GM19193 (cell line): ENCODE results near the gene ENTHD1.

Source experiments
- POLR2A ChIP-seq: IDR thresholded peaks from 4 replicates; pipeline ENCODE4 v1.6.1; 2011; ENCODE audit not compliant: insufficient read depth, insufficient read length; ENCODE audit errors: extremely low read depth

Gene ENTHD1

GRCh38 chr22:39710380-39711150 lies 183.0 kb downstream of the ENTHD1 start:
- TF ChIP-seq POLR2A, result no peak

GRCh38 chr22:39707816-39708215 lies 185.7 kb downstream of the ENTHD1 start:
- TF ChIP-seq POLR2A, result no peak

DNA sequence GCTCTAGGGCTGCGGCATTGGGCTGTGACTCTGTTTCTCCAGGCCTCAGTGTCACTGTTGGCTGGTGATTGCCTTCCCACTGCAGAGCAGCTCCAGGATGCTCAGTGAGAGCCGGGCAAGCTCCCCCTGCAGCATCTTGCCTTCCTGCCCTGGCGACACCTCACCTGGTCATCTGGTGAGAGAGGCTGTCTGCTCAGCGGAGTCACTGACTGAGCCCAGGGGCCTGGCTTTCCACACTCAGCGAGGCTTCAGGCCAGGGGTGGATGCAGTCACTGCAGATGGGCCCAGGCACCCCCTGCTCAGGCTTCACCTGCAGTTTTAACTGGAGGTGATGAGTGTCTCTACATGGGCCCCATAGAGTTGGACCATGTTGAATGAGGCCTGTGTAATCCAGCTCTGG lies 186.2 kb downstream of the ENTHD1 start:
- no peak for TF ChIP-seq POLR2A

DNA sequence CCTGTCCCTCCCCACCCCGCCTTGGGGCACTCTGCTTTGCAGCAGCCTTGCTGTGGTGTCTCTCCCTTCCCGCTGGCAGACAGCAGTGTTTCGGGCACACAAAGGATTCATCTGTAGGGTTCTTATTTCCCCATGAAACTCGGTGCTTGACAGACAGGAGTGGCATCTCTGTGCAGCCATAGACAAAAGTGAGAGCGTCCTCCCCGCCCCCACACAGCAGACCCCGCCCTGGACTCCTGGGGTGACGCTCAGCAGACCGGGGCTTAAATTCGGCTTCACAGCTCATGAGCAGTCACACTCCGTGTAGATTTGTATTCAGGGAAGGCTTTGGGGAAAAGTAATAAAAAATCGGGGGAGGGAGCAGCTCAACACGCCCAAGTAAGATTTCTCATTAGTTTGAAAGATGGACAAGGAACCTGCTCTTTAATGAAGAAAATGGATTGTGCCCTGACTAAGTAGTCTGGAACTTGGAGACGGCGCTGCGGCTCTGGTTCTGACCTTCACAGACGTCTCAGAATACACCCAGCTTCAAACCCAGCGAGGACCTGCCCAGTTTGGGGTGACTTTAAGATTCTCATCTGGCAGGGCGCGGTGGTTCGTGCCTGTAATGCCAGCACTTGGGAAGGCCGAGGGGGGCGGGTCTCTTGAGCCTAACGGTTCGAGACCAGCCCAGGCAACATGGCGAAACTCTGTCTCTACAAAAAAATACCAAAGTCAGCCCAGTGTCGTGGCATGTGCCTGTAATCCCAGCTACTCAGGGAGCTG lies 187.0 kb downstream of the ENTHD1 start:
- no peak for TF ChIP-seq POLR2A

- no peak for TF ChIP-seq POLR2A
Measured at GRCh38 chr22:39705386-39705785, 188.2 kb downstream of the ENTHD1 start.

DNA sequence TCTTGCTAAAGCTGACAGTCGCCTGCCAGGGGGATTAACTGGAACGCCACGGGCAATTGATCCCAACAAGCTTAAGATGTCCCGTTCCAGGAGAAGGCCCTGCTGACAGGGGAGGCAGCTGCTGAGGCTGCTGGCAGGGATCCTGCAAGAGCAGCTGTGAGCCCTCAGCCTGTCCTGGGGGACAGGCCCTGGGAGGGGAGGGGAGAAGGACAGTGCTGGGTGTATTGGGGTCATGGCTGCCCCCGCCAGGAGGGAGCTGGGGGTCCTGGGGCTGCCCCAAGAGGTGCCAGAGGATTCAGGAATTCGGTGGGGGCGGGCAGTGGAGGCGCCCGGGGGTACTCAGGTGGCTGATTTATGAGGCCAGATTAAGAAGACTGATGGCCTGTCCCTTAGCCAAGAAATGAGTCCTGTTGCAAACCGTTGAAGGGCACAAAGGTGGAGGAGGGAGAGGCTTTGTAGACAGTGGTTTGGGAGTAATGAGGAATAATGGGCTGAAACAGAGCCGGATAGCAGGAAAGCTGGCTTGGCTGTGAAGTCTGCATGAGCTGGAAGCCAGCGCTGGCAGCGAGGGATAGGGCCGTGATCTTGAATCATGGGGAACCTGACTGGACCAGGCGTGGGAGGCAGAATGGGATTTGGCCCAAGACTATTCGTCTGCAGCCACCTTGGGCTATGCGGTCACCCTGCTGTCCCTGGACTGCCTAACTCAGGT lies 189.5 kb downstream of the ENTHD1 start:
- no peak for TF ChIP-seq POLR2A

- TF ChIP-seq POLR2A, result no peak
Measured at GRCh38 chr22:39703091-39703490, 190.5 kb downstream of the ENTHD1 start.

GRCh38 chr22:39700565-39700964 lies 193.0 kb downstream of the ENTHD1 start:
- no peak for TF ChIP-seq POLR2A

DNA sequence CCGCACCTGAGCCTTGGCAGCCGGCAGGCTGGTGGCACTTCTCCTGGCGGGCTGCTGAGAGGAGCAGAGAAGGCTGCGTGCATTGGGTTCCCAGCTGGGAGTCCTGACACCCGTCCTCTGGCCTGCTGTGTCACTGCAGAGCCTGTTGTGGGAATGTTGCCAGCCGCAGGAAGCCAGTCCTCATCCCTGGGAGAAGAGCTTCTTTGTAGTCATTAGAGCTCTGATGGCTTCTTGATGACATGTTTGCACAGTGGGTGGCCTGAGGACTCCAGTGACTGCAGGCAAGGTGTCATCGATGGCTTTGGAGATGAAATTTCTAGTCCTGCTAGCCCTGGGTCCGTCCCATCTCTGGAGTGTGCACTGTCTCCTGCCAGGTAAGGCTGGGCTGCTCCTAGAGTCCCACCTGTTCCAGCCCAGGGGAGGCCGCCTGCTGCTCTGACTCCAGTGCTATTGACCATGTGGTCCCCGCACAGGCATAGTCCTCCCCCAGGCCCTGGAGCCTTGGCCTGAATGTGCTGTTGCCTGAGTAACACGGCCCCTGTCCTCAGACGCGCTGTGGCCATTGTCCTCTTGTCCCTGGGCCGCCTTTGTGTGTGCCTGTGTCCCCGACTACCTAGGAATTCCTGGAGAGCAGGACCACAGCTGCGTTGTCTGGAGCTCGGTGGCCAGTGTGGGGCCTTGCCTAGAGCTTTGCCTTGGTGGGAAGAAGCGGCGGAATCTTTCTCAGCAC lies 193.8 kb downstream of the ENTHD1 start:
- no peak for TF ChIP-seq POLR2A

DNA sequence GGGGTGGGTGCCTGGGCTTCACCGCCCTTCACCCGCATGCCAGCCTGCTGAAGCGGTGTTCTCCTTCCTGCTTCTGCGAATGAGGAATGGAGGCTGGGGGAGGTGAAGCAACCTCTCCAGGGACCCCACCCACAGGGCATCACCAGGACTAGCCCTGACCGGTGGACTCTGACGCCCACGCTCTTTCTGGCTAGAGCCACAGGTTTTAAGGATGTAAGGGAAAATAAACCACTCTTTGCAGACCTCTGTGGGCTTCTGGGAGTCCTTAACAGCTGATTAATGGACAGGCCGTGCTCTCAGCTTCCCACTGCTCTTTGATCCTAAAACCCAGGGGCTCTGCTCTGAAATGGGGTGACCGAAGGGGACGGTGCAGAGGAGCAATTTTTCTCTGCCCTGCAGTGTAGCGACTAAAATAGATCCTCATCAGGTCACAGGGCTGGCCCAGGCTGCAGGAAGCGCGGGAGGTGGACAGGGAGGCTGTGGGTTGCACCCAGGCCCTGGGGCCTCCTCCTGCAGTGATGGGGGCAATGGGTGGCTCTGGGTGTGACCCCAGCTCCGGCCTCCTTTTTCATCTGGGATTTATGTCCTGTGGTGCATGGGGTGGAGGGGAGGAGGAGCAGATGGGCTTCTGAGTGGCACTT lies 195.7 kb downstream of the ENTHD1 start:
- no peak for TF ChIP-seq POLR2A

- no peak for TF ChIP-seq POLR2A
Measured at GRCh38 chr22:39693943-39694500, 199.5 kb downstream of the ENTHD1 start.
